ENCODE data around the gene TEX29. TPM values are rescaled to one million over a fixed set of nuclear protein-coding genes. Genes with fewer than 3 reads are reported as not detected.

Gene TEX29
- total RNA-seq, 1 donor from 2014 or later = 2.9 TPM

- no peak overlapping the region for H3K27ac ChIP-seq
- no peaks in the 10 kb centered on the region for H3K4me1 ChIP-seq
- intact Hi-C loops (cut with DNase I) = no loop called here
- H3K36me3 ChIP-seq = no peaks in the 10 kb centered on the region
- H3K9me3 ChIP-seq = no peaks in the 10 kb centered on the region
- TF ChIP-seq, protein P1, sequence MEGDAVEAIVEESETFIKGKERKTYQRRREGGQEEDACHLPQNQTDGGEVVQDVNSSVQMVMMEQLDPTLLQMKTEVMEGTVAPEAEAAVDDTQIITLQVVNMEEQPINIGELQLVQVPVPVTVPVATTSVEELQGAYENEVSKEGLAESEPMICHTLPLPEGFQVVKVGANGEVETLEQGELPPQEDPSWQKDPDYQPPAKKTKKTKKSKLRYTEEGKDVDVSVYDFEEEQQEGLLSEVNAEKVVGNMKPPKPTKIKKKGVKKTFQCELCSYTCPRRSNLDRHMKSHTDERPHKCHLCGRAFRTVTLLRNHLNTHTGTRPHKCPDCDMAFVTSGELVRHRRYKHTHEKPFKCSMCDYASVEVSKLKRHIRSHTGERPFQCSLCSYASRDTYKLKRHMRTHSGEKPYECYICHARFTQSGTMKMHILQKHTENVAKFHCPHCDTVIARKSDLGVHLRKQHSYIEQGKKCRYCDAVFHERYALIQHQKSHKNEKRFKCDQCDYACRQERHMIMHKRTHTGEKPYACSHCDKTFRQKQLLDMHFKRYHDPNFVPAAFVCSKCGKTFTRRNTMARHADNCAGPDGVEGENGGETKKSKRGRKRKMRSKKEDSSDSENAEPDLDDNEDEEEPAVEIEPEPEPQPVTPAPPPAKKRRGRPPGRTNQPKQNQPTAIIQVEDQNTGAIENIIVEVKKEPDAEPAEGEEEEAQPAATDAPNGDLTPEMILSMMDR (IDR thresholded peaks at IDR 0.05) = no peak
- TF ChIP-seq POLR2A (IDR thresholded peaks at IDR 0.05) (no peak), POLR2AphosphoS5 (IDR thresholded peaks at IDR 0.05; ENCODE audit: insufficient read depth in 1 of 2, low read depth in 1 of 2) (no peak)
- H3K4me3 ChIP-seq = no peak overlapping the region
- peak; percentile 64 to 90 for DNase-seq (ENCODE audit: extremely low spot score in 2 of 2)
- no peaks in the 10 kb centered on the region for H3K27me3 ChIP-seq
Measured at GRCh38 chr13:111370147-111370546, 49.7 kb downstream of the TEX29 start.

- DNase-seq (ENCODE audit: extremely low spot score in 2 of 2) = peak; percentile 29 to 64
Measured at GRCh38 chr13:111370570-111371535, 50.4 kb downstream of the TEX29 start.

DNA sequence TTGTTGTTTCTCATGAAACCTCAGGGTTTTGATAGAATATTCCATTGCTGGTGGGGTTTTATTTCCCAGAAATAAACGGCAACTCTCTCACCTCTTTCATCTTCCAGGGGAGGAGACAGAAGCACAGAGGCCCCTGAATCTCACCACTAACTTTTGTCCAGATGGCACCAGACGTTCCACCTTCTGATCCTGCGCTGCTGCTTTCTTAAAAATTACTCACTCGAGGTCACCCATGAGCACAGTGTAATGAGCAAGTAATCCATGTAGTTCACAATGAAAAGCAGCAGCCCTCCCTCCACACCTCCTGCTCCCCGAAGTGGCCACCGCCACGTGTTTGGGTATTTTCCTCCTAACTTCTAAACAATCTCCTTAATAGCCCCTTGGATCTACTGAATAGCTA is 51.3 kb downstream of the TEX29 start:
- TF ChIP-seq, protein P1 (IDR thresholded peaks at IDR 0.05) = no peak
- TF ChIP-seq POLR2A (IDR thresholded peaks at IDR 0.05) = no peak
- TF ChIP-seq POLR2AphosphoS5 (IDR thresholded peaks at IDR 0.05; ENCODE audit: insufficient read depth in 1 of 2, low read depth in 1 of 2) = no peak
- intact Hi-C loops (cut with DNase I) = no loop called here
- no peak overlapping the region for H3K4me3 ChIP-seq
- no peak overlapping the region for H3K27ac ChIP-seq
- H3K9me3 ChIP-seq = no peaks in the 10 kb centered on the region
- no peaks in the 10 kb centered on the region for H3K4me1 ChIP-seq
- no peaks in the 10 kb centered on the region for H3K27me3 ChIP-seq
- no peaks in the 10 kb centered on the region for H3K36me3 ChIP-seq
- peak; percentile 46 to 58 for DNase-seq (ENCODE audit: extremely low spot score in 2 of 2)

More at GRCh38 chr13:111370570-111371535, 50.4 kb downstream of the TEX29 start:
- no peaks in the 10 kb centered on the region for H3K36me3 ChIP-seq
- H3K27me3 ChIP-seq = no peaks in the 10 kb centered on the region
- H3K4me3 ChIP-seq = no peak overlapping the region
- no peak overlapping the region for H3K27ac ChIP-seq
- H3K4me1 ChIP-seq = no peaks in the 10 kb centered on the region
- no peak for TF ChIP-seq POLR2A (IDR thresholded peaks at IDR 0.05)
- TF ChIP-seq, protein P1 (IDR thresholded peaks at IDR 0.05) = no peak
- no peak for TF ChIP-seq POLR2AphosphoS5 (IDR thresholded peaks at IDR 0.05; ENCODE audit: insufficient read depth in 1 of 2, low read depth in 1 of 2)
- intact Hi-C loops (cut with DNase I) = no loop called here
- H3K9me3 ChIP-seq = no peaks in the 10 kb centered on the region

DNA sequence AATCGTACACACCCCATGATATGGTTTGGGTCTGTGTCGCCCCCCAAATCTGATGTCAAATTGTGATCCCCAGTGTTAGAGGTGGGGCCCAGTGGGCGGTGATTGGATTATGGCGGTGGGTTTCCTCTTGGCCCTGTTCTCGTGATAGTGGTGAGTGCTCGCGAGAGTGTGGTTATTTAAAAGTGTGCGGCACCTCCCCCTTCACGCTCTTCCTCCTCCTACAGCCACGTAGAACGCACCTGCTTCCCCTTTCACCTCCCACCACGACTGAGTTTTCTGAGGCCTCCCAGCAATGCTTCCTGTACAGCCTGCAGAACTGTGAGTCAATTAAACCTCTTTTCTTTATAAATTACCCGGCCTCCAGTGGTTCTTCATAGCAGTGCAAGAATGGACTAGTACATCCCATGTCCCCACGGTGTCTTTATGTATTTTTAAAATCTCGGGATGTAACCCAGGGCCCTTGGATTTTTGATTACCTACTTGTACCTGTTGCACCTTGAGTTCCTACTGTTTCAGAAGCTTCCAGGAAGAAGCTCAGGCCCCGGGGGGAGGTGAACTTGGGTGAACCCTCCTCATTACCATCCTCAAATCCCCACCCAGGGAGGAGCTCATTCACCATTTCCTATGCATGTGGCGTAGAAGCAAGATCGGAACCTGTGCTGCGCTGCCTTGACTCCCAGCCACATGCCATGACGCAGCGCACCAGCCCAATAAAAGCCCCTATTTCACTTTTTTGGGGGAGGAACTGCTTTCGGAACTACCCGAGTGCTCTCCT is 52.4 kb downstream of the TEX29 start:
- peak; percentile 31 to 49 for DNase-seq (ENCODE audit: extremely low spot score in 2 of 2)
- Histone ChIP-seq H3K36me3 (no peaks in the 10 kb centered on the region), H3K27me3 (no peaks in the 10 kb centered on the region), H3K27ac (no peak overlapping the region), H3K4me3 (no peak overlapping the region), H3K9me3 (no peaks in the 10 kb centered on the region), H3K4me1 (no peaks in the 10 kb centered on the region)
- intact Hi-C loops (cut with DNase I) = no loop called here
- TF ChIP-seq POLR2AphosphoS5 (IDR thresholded peaks at IDR 0.05; ENCODE audit: insufficient read depth in 1 of 2, low read depth in 1 of 2) (no peak), POLR2A (IDR thresholded peaks at IDR 0.05) (no peak)
- TF ChIP-seq, protein P1 (IDR thresholded peaks at IDR 0.05) = no peak
